HEK293 (cell line): ENCODE data around the gene IRF1.

Source experiments
- CTCF ChIA-PET: fragments of 350-600 bp; formaldehyde crosslinking; extraction: SDS; loops from one replicate; lab custom pipeline; 2021; ENCODE audit warnings: antibody characterized with exemption; lab: Yijun Ruan, JAX
- POLR2A ChIA-PET: fragments of 300-600 bp; formaldehyde crosslinking; extraction: SDS; loops from one replicate; lab custom pipeline; 2020; ENCODE audit warnings: antibody characterized with exemption, inconsistent platforms; lab: Yijun Ruan, JAX
- H3K27ac ChIP-seq: fragments of 200-500 bp; sonication (Bioruptor generic); 2 replicates; pipeline ENCODE4 v1.5.1; 2014; ENCODE audit warnings: low read depth, low read length, control low read depth, inconsistent platforms; ENCODE audit errors: extremely low read depth
- H3K36me3 ChIP-seq, 2 experiments: fragments of 200-500 bp in 1 of 2; sonication (Bioruptor generic) in 1 of 2; 1 replicate in 1 of 2; 2 replicates in 1 of 2; pipeline ENCODE4 v1.5.1; 2014 to 2017; ENCODE audit warnings: inconsistent platforms in 2 of 2, low read length in 2 of 2; ENCODE audit not compliant: control insufficient read depth in 2 of 2, insufficient read depth in 1 of 2
- H3K4me1 ChIP-seq: fragments of 200-500 bp; sonication (Bioruptor generic); 2 replicates; pipeline ENCODE4 v1.5.1; 2014; ENCODE audit warnings: mild to moderate bottlenecking, low read length, inconsistent platforms; ENCODE audit not compliant: control insufficient read depth, insufficient read depth
- H3K4me3 ChIP-seq: 2 replicates; pipeline ENCODE4 v1.5.1; 2011; ENCODE audit warnings: low read depth, mild to moderate bottlenecking, control low read depth, low read length, moderate library complexity
- H3K9me3 ChIP-seq: fragments of 200-500 bp; sonication (Bioruptor generic); 2 replicates; pipeline ENCODE4 v1.5.1; 2014; ENCODE audit warnings: low read depth, low read length, inconsistent platforms; ENCODE audit not compliant: control insufficient read depth, insufficient read depth
- GLI2 ChIP-seq: fragments of 450-650 bp; formaldehyde crosslinking; IDR thresholded peaks from 2 replicates; pipeline ENCODE4; 2017; ENCODE audit warnings: missing biosample characterization, missing genetic modification characterization, low read depth, borderline replicate concordance
- HIC1 ChIP-seq: fragments of 450-650 bp; formaldehyde crosslinking; IDR thresholded peaks from 2 replicates; pipeline ENCODE4 v1.5.1; 2016; ENCODE audit warnings: missing biosample characterization, missing genetic modification characterization
- KLF16 ChIP-seq: fragments of 450-650 bp; formaldehyde crosslinking; IDR thresholded peaks from 2 replicates; pipeline ENCODE4 v1.5.1; 2017; ENCODE audit warnings: missing biosample characterization, missing genetic modification characterization
- PRDM2 ChIP-seq: fragments of 450-650 bp; formaldehyde crosslinking; IDR thresholded peaks from 2 replicates; pipeline ENCODE4 v1.5.1; 2016; ENCODE audit warnings: missing biosample characterization, missing genetic modification characterization, borderline replicate concordance
- TRIM28 ChIP-seq: IDR thresholded peaks from 2 replicates; pipeline ENCODE4 v1.6.1; 2011; ENCODE audit warnings: low read length, control low read depth, borderline replicate concordance
- TSHZ1 ChIP-seq: fragments of 450-650 bp; formaldehyde crosslinking; IDR thresholded peaks from 2 replicates; pipeline ENCODE4 v1.5.1; 2016; ENCODE audit warnings: missing biosample characterization, missing genetic modification characterization, borderline replicate concordance
- ZIC2 ChIP-seq: fragments of 450-650 bp; formaldehyde crosslinking; IDR thresholded peaks from 2 replicates; pipeline ENCODE4 v1.5.1; 2016; ENCODE audit warnings: missing biosample characterization, missing genetic modification characterization
- ZNF157 ChIP-seq: fragments of 450-650 bp; formaldehyde crosslinking; IDR thresholded peaks from 2 replicates; pipeline ENCODE4 v1.5.1; 2016; ENCODE audit warnings: missing biosample characterization, missing genetic modification characterization
- ZNF221 ChIP-seq: fragments of 450-650 bp; formaldehyde crosslinking; IDR thresholded peaks from 2 replicates; pipeline ENCODE4 v1.5.1; 2017; ENCODE audit warnings: missing biosample characterization, missing genetic modification characterization, borderline replicate concordance
- ZNF394 ChIP-seq: fragments of 450-650 bp; formaldehyde crosslinking; IDR thresholded peaks from 2 replicates; pipeline ENCODE4 v1.5.1; 2016; ENCODE audit warnings: missing biosample characterization, missing genetic modification characterization, mild to moderate bottlenecking, moderate library complexity, borderline replicate concordance
- ZNF473 ChIP-seq: fragments of 450-650 bp; formaldehyde crosslinking; IDR thresholded peaks from 2 replicates; pipeline ENCODE4 v1.5.1; 2017; ENCODE audit warnings: missing biosample characterization, missing genetic modification characterization
- ZNF544 ChIP-seq: fragments of 450-650 bp; formaldehyde crosslinking; IDR thresholded peaks from 2 replicates; pipeline ENCODE4 v1.5.0; 2017; ENCODE audit warnings: missing biosample characterization, missing genetic modification characterization
- ZNF560 ChIP-seq: fragments of 450-650 bp; formaldehyde crosslinking; IDR thresholded peaks from 2 replicates; pipeline ENCODE4 v1.5.1; 2017; ENCODE audit warnings: missing biosample characterization, missing genetic modification characterization, borderline replicate concordance
- ZNF585B ChIP-seq: fragments of 450-650 bp; formaldehyde crosslinking; IDR thresholded peaks from 2 replicates; pipeline ENCODE4 v1.5.1; 2016; ENCODE audit warnings: missing biosample characterization, missing genetic modification characterization
- ZSCAN23 ChIP-seq: fragments of 450-650 bp; formaldehyde crosslinking; IDR thresholded peaks from 2 replicates; pipeline ENCODE4 v1.5.1; 2016; ENCODE audit warnings: missing biosample characterization, missing genetic modification characterization
- ZSCAN30 ChIP-seq: fragments of 450-650 bp; IDR thresholded peaks from 2 replicates; pipeline ENCODE4 v1.5.1; 2018; ENCODE audit warnings: missing biosample characterization, mild to moderate bottlenecking, missing genetic modification characterization, moderate library complexity

IRF1 gene

GRCh38 chr5:132462856-132463745, 27.5 kb downstream of the IRF1 start:
- TF ChIP-seq ZNF560 = no peak
- no peak for TF ChIP-seq TSHZ1
- TF ChIP-seq ZIC2 (tag by site-specific recombination) = 0 out of 2 replicates have a peak, but pooled peaks have one; percentile 22
- no peak for TF ChIP-seq PRDM2
- ChIA-PET POLR2A (interaction anchor here (2.2 kb wide), 1 partner anchor 27 kb away, joined by 7 read pairs; the partner anchor contains the start of gene IRF1), CTCF (interaction anchor here (0.7 kb wide), 1 partner anchor 1928 kb away, joined by 3 read pairs; no protein-coding TSS in a partner anchor)
- no peak overlapping the region for H3K27ac ChIP-seq
- no peaks in the 10 kb centered on the region for H3K36me3 ChIP-seq
- H3K4me3 ChIP-seq = no peak overlapping the region
- H3K9me3 ChIP-seq = no peaks in the 10 kb centered on the region
- no peaks in the 10 kb centered on the region for H3K4me1 ChIP-seq

- no peaks in the 10 kb centered on the region for H3K4me1 ChIP-seq
Observed at GRCh38 chr5:132462333-132462732, 28.2 kb downstream of the IRF1 start.

More at GRCh38 chr5:132462333-132462732, 28.2 kb downstream of the IRF1 start:
- Histone ChIP-seq H3K9me3 (no peaks in the 10 kb centered on the region), H3K36me3 (no peaks in the 10 kb centered on the region), H3K27ac (no peak overlapping the region), H3K4me3 (no peak overlapping the region)
- TF ChIP-seq TRIM28 (no peak), ZNF221 (tag by site-specific recombination) (no peak), ZNF157 (tag by site-specific recombination) (no peak), ZNF394 (no peak), GLI2 (tag by site-specific recombination) (no peak), KLF16 (tag by site-specific recombination) (no peak), ZNF473 (no peak), ZSCAN23 (tag by site-specific recombination) (no peak), ZNF585B (tag by site-specific recombination) (no peak), HIC1 (tag by site-specific recombination) (no peak), ZSCAN30 (tag by site-specific recombination) (no peak), ZNF544 (tag by site-specific recombination) (no peak)
- ChIA-PET POLR2A (interaction anchor here (2.2 kb wide), 1 partner anchor 28 kb away, joined by 7 read pairs; the partner anchor contains the start of gene IRF1), CTCF (no interaction called here)
